ENCODE measurements around the gene GALR2.

DNA sequence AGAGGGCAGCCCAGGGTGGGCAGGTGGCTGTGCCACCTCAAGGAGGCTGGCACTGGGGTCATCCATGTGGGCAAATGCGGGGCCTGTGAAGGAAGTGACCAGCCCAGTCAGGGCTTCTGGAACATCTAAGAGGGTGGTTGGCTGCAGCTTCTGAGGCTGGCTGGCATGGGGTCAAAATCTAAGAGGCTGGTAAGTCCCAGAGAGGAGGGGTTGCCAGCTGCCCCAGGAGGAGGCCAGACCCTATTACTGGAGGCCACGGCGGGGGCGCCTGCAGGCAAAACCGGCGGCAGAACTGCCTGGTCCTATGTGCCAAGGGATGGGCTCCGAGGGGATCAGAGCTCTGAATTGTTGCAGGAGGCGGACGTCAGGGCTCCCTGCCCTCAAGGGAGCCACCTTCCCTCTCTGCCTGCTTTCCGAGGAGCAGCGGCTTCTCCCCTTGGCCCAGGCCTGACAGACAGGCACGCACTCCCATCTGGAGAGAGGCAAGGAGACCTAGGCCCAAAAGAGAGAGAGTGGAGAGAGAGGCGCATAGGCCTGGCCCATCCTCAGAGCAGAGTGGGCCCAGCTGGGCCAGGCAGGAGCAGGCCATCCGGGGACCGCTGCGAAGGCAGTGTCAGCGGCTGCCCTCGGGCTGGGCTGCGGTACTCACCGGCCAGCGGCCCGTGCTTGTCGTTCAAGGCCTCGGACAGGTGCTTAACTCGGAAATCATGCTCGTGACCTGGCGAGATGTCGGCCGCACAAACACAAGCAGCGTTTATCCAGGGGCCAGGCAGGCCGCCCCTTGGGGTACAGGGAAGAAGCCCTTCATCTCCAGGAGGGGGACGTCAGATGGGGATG is 15.3 kb downstream of the GALR2 start:
- no peak for TF ChIP-seq HDGF (IDR thresholded peaks at IDR 0.05; ENCODE audit: borderline replicate concordance)
- no peak for TF ChIP-seq FOXA1 (IDR thresholded peaks at IDR 0.05)
- no peak for TF ChIP-seq FOXM1 (IDR thresholded peaks at IDR 0.05; ENCODE audit: borderline replicate concordance)
- TF ChIP-seq ZNF384 (IDR thresholded peaks at IDR 0.05), result no peak
- no peak for TF ChIP-seq CTBP1 (IDR thresholded peaks at IDR 0.05; ENCODE audit: borderline replicate concordance)
- no peak for TF ChIP-seq PKNOX1 (IDR thresholded peaks at IDR 0.05)
- no peak for TF ChIP-seq ELF4 (IDR thresholded peaks at IDR 0.05)
- TF ChIP-seq ARNT (IDR thresholded peaks at IDR 0.05), result no peak

All from HEK293T (cell line).